ENCODE data around the gene GRIPAP1.

GRIPAP1 gene

GRCh38 chrX:48948589-48948988 is 53.5 kb downstream of the GRIPAP1 start:
- Histone ChIP-seq H3K27me3 (ENCODE audit: control insufficient read depth, insufficient read depth, low read length) (no peaks in the 10 kb centered on the region), H3K36me3 (ENCODE audit: control insufficient read depth, insufficient read depth, low read length) (no peaks in the 10 kb centered on the region), H3K4me3 (ENCODE audit: low read depth, low read length) (no peak overlapping the region), H3K4me2 (ENCODE audit: low read length) (no peak overlapping the region), H3K79me2 (peaks cover 27% of the 10 kb centered on the region), H2AFZ (no peak overlapping the region), H3K9me3 (ENCODE audit: control insufficient read depth, low read length) (no peaks in the 10 kb centered on the region), H3K4me1 (no peaks in the 10 kb centered on the region), H3K27ac (no peak overlapping the region), H3K9ac (no peak overlapping the region)
- TF ChIP-seq CTCF (IDR thresholded peaks at IDR 0.05), result no peak

DNA sequence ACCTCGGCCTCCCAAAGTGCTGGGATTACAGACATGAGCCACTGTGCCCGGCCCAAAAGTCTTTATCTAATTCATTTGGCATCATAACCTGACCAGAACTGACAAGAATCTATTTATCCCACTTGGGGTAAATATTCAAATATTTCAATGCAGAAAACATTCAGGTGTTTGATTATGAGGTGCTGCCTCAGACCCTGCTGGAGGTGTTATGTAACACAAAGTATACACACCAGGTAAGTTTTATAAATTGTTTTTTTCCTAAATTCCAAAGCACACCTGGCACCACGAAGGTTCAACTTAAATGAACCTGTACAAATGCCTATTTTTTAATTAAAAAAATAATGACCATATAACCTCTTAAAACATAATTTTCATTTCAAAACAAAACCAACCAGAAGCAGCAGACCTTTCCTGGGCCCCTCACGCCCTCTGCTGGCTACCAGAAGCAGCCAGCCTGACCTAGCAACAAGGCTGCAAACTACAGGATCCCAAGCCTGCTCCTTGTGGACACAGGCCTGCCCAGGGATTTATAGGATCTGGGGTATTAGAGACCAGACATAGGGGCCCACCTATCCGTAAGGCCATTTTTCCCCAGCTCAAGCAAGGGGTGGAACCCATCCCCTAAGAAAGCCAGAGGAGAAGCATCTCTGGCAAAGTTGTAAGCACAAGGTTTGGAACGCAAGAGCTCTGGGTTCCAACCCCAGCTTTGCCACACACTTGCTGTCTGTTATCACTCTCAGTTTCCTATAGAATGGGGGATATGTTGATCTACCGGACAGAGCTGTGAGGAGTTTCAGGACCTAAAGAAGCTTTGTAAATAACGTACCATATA is 56.3 kb downstream of the GRIPAP1 start:
- H3K27ac ChIP-seq, result no peak overlapping the region
- no peaks in the 10 kb centered on the region for H3K36me3 ChIP-seq (ENCODE audit: control insufficient read depth, insufficient read depth, low read length)
- no peaks in the 10 kb centered on the region for H3K4me1 ChIP-seq
- peaks cover 32% of the 10 kb centered on the region for H3K79me2 ChIP-seq
- no peak overlapping the region for H3K4me2 ChIP-seq (ENCODE audit: low read length)
- no peaks in the 10 kb centered on the region for H3K9me3 ChIP-seq (ENCODE audit: control insufficient read depth, low read length)
- H3K4me3 ChIP-seq (ENCODE audit: low read depth, low read length), result no peak overlapping the region
- H3K9ac ChIP-seq, result no peak overlapping the region
- no peaks in the 10 kb centered on the region for H3K27me3 ChIP-seq (ENCODE audit: control insufficient read depth, insufficient read depth, low read length)
- H2AFZ ChIP-seq, result no peak overlapping the region
- TF ChIP-seq CTCF (IDR thresholded peaks at IDR 0.05), result peak; percentile 72

- Histone ChIP-seq H3K27me3 (ENCODE audit: control insufficient read depth, insufficient read depth, low read length) (no peaks in the 10 kb centered on the region), H2AFZ (no peak overlapping the region), H3K4me3 (ENCODE audit: low read depth, low read length) (no peak overlapping the region), H3K79me2 (peaks cover 48% of the 10 kb centered on the region), H3K27ac (no peak overlapping the region), H3K36me3 (ENCODE audit: control insufficient read depth, insufficient read depth, low read length) (no peaks in the 10 kb centered on the region), H3K4me1 (peaks cover 2% of the 10 kb centered on the region), H3K9me3 (ENCODE audit: control insufficient read depth, low read length) (no peaks in the 10 kb centered on the region), H3K4me2 (ENCODE audit: low read length) (no peak overlapping the region), H3K9ac (no peak overlapping the region)
- no peak for TF ChIP-seq CTCF (IDR thresholded peaks at IDR 0.05)
Observed at GRCh38 chrX:48942895-48943294, 59.2 kb downstream of the GRIPAP1 start.

GRCh38 chrX:48940404-48940955 is 61.6 kb downstream of the GRIPAP1 start:
- Histone ChIP-seq H3K4me1 (peaks cover 2% of the 10 kb centered on the region), H3K9ac (no peak overlapping the region), H3K4me3 (ENCODE audit: low read depth, low read length) (no peak overlapping the region), H3K27me3 (ENCODE audit: control insufficient read depth, insufficient read depth, low read length) (no peaks in the 10 kb centered on the region), H3K9me3 (ENCODE audit: control insufficient read depth, low read length) (no peaks in the 10 kb centered on the region), H3K79me2 (peaks cover 42% of the 10 kb centered on the region), H3K36me3 (ENCODE audit: control insufficient read depth, insufficient read depth, low read length) (no peaks in the 10 kb centered on the region), H3K27ac (no peak overlapping the region), H2AFZ (no peak overlapping the region), H3K4me2 (ENCODE audit: low read length) (no peak overlapping the region)
- no peak for TF ChIP-seq CTCF (IDR thresholded peaks at IDR 0.05)
